Activated naive CD8-positive, alpha-beta T cell (primary cell): ENCODE data around the gene INHA.

Experiments
- H3K27ac Mint-ChIP-seq: one replicate; pipeline ENCODE4 v1.8.0; 2021; ENCODE audit warnings: mixed read lengths
- H3K27me3 Mint-ChIP-seq: one replicate; pipeline ENCODE4 v1.8.0; 2021; ENCODE audit warnings: mixed read lengths
- H3K36me3 Mint-ChIP-seq: one replicate; pipeline ENCODE4 v1.8.0; 2021; ENCODE audit warnings: mixed read lengths
- H3K4me1 Mint-ChIP-seq: one replicate; pipeline ENCODE4 v1.8.0; 2021; ENCODE audit warnings: low read depth, mixed read lengths
- H3K4me3 Mint-ChIP-seq: one replicate; pipeline ENCODE4 v1.8.0; 2021; ENCODE audit warnings: mild to moderate bottlenecking, mixed read lengths
- H3K9me3 Mint-ChIP-seq: one replicate; pipeline ENCODE4 v1.8.0; 2021; ENCODE audit warnings: low read depth, mixed read lengths

The INHA gene

GRCh38 chr2:219560893-219561178 is 11.3 kb upstream of the INHA start:
- no peaks in the 10 kb centered on the region for H3K9me3 Mint-ChIP-seq
- peaks cover 3% of the 10 kb centered on the region for H3K27me3 Mint-ChIP-seq
- H3K36me3 Mint-ChIP-seq: no peaks in the 10 kb centered on the region
- no peak overlapping the region for H3K27ac Mint-ChIP-seq
- no peaks in the 10 kb centered on the region for H3K4me1 Mint-ChIP-seq
- H3K4me3 Mint-ChIP-seq: no peak overlapping the region

GRCh38 chr2:219561179-219562048 is 10.7 kb upstream of the INHA start:
- no peak overlapping the region for H3K27ac Mint-ChIP-seq
- H3K4me3 Mint-ChIP-seq: no peak overlapping the region

DNA sequence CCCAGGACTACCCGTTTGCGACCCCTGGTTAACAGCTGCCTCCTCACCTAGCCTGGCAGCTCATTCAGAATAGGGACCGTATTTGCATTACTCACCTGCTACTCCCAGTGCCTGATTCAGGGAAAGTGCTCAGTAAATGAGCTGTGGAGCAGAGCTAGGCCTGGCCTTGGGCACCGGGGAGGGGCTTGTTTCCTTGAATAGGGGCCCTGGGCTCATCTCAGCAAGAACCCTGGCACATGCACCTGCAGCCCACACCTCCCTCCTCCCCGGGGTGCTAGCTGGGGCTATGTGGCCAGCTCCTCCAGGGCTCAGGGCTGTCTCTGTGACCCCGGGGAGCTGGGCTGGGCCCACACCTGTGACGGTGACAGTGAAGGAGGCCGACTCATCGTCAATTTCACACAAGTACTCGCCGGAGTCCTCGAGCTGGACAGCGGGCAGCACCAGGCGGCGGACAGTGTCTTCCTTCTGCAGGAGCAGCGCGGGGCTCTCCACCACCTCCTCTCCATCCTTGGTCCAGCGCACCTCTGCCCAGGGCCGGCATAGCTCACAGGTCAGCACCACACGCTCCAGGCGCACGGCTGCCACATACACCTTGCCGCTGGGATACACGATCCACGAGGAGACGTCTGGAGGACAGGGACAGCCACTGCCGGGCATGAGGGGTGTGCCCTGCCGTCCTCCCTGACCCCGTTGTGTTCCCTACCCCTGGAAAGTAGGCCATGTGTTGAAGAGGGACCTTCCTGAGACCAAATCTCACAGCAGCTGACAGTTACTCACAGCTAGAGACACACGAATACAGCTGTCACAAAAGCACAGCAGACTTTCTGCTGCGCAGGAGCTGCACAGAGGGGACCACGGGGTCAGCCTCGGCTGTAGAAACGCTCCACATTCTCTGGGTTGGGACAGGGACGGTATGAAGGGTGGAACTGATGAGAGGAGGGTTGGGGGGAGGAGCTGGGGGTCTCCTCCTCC is 9.8 kb upstream of the INHA start:
- H3K4me1 Mint-ChIP-seq: no peaks in the 10 kb centered on the region
- peaks cover 7% of the 10 kb centered on the region for H3K27me3 Mint-ChIP-seq
- no peaks in the 10 kb centered on the region for H3K9me3 Mint-ChIP-seq
- H3K27ac Mint-ChIP-seq: no peak overlapping the region
- H3K4me3 Mint-ChIP-seq: no peak overlapping the region
- H3K36me3 Mint-ChIP-seq: no peaks in the 10 kb centered on the region

More at GRCh38 chr2:219561179-219562048, 10.7 kb upstream of the INHA start:
- H3K9me3 Mint-ChIP-seq: no peaks in the 10 kb centered on the region
- H3K27me3 Mint-ChIP-seq: peaks cover 4% of the 10 kb centered on the region
- no peaks in the 10 kb centered on the region for H3K36me3 Mint-ChIP-seq
- no peaks in the 10 kb centered on the region for H3K4me1 Mint-ChIP-seq

GRCh38 chr2:219563271-219563928 is 8.7 kb upstream of the INHA start:
- Mint-ChIP-seq H3K27me3 (peaks cover 11% of the 10 kb centered on the region), H3K27ac (no peak overlapping the region), H3K9me3 (no peaks in the 10 kb centered on the region), H3K36me3 (no peaks in the 10 kb centered on the region), H3K4me1 (no peaks in the 10 kb centered on the region), H3K4me3 (no peak overlapping the region)

GRCh38 chr2:219565130-219566080 is 6.7 kb upstream of the INHA start:
- Mint-ChIP-seq H3K27ac (no peak overlapping the region), H3K4me3 (no peak overlapping the region), H3K4me1 (no peaks in the 10 kb centered on the region), H3K27me3 (peaks cover 17% of the 10 kb centered on the region), H3K36me3 (no peaks in the 10 kb centered on the region), H3K9me3 (no peaks in the 10 kb centered on the region)

GRCh38 chr2:219566640-219567039 is 5.5 kb upstream of the INHA start:
- Mint-ChIP-seq H3K9me3 (no peaks in the 10 kb centered on the region), H3K27me3 (peaks cover 17% of the 10 kb centered on the region), H3K4me1 (no peaks in the 10 kb centered on the region), H3K27ac (no peak overlapping the region), H3K4me3 (no peak overlapping the region), H3K36me3 (no peaks in the 10 kb centered on the region)

DNA sequence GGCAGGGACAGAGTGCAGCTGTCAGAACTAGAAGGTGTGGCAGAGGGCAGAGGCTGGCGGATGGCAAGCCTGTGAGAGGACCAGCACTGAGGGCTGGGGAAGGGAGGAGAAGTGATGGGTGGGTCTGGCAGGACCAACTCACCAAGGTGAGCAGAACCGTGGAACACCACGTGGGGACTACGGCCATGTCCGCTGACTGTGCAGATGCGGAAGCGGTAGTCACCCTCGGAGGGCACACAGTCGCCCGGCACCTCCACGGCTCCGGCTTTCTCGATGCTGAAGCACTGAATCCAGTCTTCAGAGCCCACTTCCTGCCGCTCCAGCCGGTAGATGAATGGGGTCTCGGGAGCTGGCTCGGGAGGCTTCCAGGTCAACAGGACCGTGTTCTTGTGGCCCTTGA is 5.0 kb upstream of the INHA start:
- Mint-ChIP-seq H3K4me3 (no peak overlapping the region), H3K27me3 (peaks cover 21% of the 10 kb centered on the region), H3K27ac (no peak overlapping the region), H3K9me3 (no peaks in the 10 kb centered on the region), H3K4me1 (no peaks in the 10 kb centered on the region), H3K36me3 (no peaks in the 10 kb centered on the region)

GRCh38 chr2:219567791-219568361 is 4.2 kb upstream of the INHA start:
- Mint-ChIP-seq H3K4me3 (no peak overlapping the region), H3K27ac (no peak overlapping the region), H3K9me3 (no peaks in the 10 kb centered on the region), H3K4me1 (no peaks in the 10 kb centered on the region), H3K36me3 (no peaks in the 10 kb centered on the region), H3K27me3 (peaks cover 22% of the 10 kb centered on the region)

- no peaks in the 10 kb centered on the region for H3K4me1 Mint-ChIP-seq
- H3K4me3 Mint-ChIP-seq: peak overlapping the region; percentile 27
- H3K27me3 Mint-ChIP-seq: peaks cover 28% of the 10 kb centered on the region
These were observed 3.1 kb upstream of the INHA start for GRCh38 chr2:219569041-219569440.

GRCh38 chr2:219569635-219570034 is 2.5 kb upstream of the INHA start:
- H3K27ac Mint-ChIP-seq: no peak overlapping the region
- H3K4me3 Mint-ChIP-seq: peak overlapping the region; percentile 27
- H3K27me3 Mint-ChIP-seq: peaks cover 25% of the 10 kb centered on the region
- no peaks in the 10 kb centered on the region for H3K4me1 Mint-ChIP-seq
- no peaks in the 10 kb centered on the region for H3K9me3 Mint-ChIP-seq
- H3K36me3 Mint-ChIP-seq: no peaks in the 10 kb centered on the region

More at GRCh38 chr2:219569041-219569440, 3.1 kb upstream of the INHA start:
- Mint-ChIP-seq H3K9me3 (no peaks in the 10 kb centered on the region), H3K27ac (no peak overlapping the region), H3K36me3 (no peaks in the 10 kb centered on the region)

DNA sequence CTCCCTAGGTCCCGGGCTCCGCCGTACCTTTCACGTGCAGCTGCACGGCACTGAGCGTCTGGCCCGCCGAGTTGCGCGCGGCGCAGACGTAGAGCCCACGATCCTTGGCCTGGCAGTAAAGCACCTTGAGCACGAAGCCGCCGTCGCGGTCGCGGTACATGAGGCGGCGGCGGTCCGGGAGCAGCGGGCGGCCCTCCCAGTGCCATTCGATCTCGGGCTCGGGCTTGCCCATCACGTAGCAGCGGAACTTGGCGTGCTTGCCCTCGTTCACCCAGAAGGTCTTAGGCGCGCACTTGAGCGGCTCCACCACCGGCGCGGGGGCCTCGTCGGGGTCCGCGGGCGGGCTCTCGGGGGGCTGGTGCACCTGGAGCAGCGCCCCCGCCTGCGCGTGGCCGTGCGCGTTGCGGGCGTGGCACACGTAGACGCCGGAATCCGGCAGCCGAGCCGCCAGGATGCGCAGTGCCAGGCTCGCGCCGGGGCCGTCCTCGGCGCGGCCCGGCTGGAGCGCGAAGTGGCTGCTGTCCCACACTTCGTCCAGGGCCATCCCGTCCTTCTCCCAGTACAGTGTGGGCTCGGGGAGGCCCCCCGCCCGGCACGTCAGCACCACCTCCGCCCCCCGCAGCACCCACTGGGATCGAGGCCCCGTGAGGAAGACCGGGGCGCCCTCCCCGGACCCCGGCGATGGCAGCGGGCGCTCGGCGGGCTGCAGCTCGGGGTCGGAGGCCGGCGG is 1.8 kb upstream of the INHA start:
- Mint-ChIP-seq H3K27me3 (peaks cover 26% of the 10 kb centered on the region), H3K9me3 (no peaks in the 10 kb centered on the region), H3K4me1 (no peaks in the 10 kb centered on the region), H3K27ac (no peak overlapping the region), H3K4me3 (peak overlapping the region; percentile 59), H3K36me3 (no peaks in the 10 kb centered on the region)

- H3K9me3 Mint-ChIP-seq: no peaks in the 10 kb centered on the region
- no peaks in the 10 kb centered on the region for H3K4me1 Mint-ChIP-seq
- peaks cover 26% of the 10 kb centered on the region for H3K27me3 Mint-ChIP-seq
- H3K4me3 Mint-ChIP-seq: no peak overlapping the region
- no peaks in the 10 kb centered on the region for H3K36me3 Mint-ChIP-seq
- no peak overlapping the region for H3K27ac Mint-ChIP-seq
These were observed 1.2 kb upstream of the INHA start for GRCh38 chr2:219570924-219571310.
